Thymus (tissue), 2 donors: ENCODE results near the gene VPS45. TPM values are rescaled to one million over a fixed set of nuclear protein-coding genes. Genes with fewer than 3 reads are reported as not detected.

Experiments used
- polyA plus RNA-seq: library from polyadenylated mRNA; stranded (reverse); fragments of 200-250 nt; gene quantifications from one replicate; pipeline ENCODE4 v1.2.3, GENCODE V29; 2013
- total RNA-seq: library from RNA; stranded (reverse); fragments of 120-200 nt; gene quantifications from one replicate; pipeline ENCODE4 v1.2.4, GENCODE V29; 2013
- donor health status: healthy.

The VPS45 gene
- total and polyA plus RNA-seq, 2 donors = 26.1 to 36.7 TPM

Other genes with a start within 250 kb of the VPS45 start
- gene BOLA1, start 168.2 kb upstream of the VPS45 start, total RNA-seq = 33.3 TPM
- 44.7 TPM for gene BOLA1, start 168.2 kb upstream of the VPS45 start, polyA plus RNA-seq
- gene SV2A, start 149.9 kb upstream of the VPS45 start, total RNA-seq = 1.8 TPM
- 2.0 TPM for gene SV2A, start 149.9 kb upstream of the VPS45 start, polyA plus RNA-seq
- 8.3 TPM for gene SF3B4, start 140.0 kb upstream of the VPS45 start, total RNA-seq
- gene SF3B4, start 140.0 kb upstream of the VPS45 start, polyA plus RNA-seq = 28.6 TPM
- 0.90 TPM for gene MTMR11, start 130.9 kb upstream of the VPS45 start, total RNA-seq
- gene MTMR11, start 130.9 kb upstream of the VPS45 start, polyA plus RNA-seq = 2.7 TPM
- gene OTUD7B, start 57.0 kb upstream of the VPS45 start, total RNA-seq = 1.8 TPM
- gene OTUD7B, start 57.0 kb upstream of the VPS45 start, polyA plus RNA-seq = 2.8 TPM
- 74.8 TPM for gene PLEKHO1, start 82.1 kb downstream of the VPS45 start, total RNA-seq
- gene PLEKHO1, start 82.1 kb downstream of the VPS45 start, polyA plus RNA-seq = 119 TPM
- gene ANP32E, start 168.3 kb downstream of the VPS45 start, total RNA-seq = 55.4 TPM
- gene ANP32E, start 168.3 kb downstream of the VPS45 start, polyA plus RNA-seq = 44.5 TPM
- gene CA14, start 190.0 kb downstream of the VPS45 start, total RNA-seq = 0.09 TPM
- gene CA14, start 190.0 kb downstream of the VPS45 start, polyA plus RNA-seq = 0.14 TPM
- 74.2 TPM for gene APH1A, start 201.2 kb downstream of the VPS45 start, total RNA-seq
- gene APH1A, start 201.2 kb downstream of the VPS45 start, polyA plus RNA-seq = 102 TPM
- gene C1orf54, start 205.0 kb downstream of the VPS45 start, total RNA-seq = 90.5 TPM
- 65.6 TPM for gene C1orf54, start 205.0 kb downstream of the VPS45 start, polyA plus RNA-seq
- gene CIART, start 214.8 kb downstream of the VPS45 start, total RNA-seq = 3.4 TPM
- gene CIART, start 214.8 kb downstream of the VPS45 start, polyA plus RNA-seq = 3.1 TPM
- gene MRPS21, start 226.1 kb downstream of the VPS45 start, total RNA-seq = 97.1 TPM
- gene MRPS21, start 226.1 kb downstream of the VPS45 start, polyA plus RNA-seq = 114 TPM